TTC549 (cell line): ENCODE measurements around the gene SORL1.
"Not testable (repeated sequence)": the region's sequence is repeated elsewhere in the genome, so short reads cannot be mapped to it uniquely, and the experiment has no call there.

Experiments
- FAIRE-seq: peaks from 2 replicates; lab custom pipeline; 2012; peaks lifted over from hg19 to GRCh38; lab: Jason Lieb, UNC

SORL1 gene

DNA sequence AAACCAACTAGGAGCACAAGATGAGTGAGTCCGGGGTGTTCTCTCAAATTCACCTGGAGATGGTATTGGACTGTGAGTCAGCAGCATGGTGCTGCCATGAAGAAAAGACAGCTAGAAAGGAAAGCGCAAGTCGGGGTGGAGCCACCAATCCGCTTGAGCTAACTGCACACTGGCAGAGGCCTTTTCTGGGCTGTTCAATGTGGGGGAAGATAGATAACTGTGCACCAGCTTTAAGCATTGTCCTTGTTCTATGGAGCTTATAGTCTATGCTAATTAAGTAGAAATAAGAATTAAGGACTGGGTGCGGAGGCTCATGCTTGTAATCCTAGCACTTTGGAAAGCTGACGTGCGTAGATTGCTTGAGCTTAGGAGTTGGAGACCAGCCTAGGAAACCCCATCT is 22.6 kb downstream of the SORL1 start:
- FAIRE-seq = no peak

DNA sequence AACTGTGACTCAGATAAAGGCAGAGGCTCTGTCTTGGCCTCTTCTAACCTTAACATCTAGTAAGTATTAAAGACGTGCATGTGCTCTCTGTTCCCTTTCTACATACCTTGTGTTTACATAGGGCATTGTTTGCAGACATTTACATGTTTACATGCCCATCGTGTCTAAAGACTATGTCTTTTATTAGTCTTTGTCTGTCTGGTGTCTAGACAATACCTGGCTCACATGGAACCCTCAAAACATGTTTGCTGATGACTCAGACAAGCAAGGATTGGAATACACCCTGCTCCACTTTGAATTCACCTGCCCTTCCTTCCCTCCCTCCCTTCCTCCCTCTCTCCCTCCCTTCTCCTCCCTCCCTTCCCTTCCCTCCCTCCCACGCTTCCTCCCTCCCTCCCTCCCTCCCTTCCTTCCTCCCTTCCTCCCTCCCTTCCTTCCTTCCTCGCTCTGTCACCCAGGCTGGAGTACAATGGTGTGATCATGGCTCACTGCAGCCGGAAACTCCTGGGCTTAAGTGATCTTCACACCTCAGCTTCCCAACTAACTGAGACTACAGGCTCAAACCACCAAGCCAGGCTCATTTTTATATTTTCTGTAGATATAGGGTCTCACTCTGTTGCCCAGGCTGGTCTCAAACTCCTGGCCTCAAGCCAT is 24.4 kb downstream of the SORL1 start:
- no peak for FAIRE-seq

DNA sequence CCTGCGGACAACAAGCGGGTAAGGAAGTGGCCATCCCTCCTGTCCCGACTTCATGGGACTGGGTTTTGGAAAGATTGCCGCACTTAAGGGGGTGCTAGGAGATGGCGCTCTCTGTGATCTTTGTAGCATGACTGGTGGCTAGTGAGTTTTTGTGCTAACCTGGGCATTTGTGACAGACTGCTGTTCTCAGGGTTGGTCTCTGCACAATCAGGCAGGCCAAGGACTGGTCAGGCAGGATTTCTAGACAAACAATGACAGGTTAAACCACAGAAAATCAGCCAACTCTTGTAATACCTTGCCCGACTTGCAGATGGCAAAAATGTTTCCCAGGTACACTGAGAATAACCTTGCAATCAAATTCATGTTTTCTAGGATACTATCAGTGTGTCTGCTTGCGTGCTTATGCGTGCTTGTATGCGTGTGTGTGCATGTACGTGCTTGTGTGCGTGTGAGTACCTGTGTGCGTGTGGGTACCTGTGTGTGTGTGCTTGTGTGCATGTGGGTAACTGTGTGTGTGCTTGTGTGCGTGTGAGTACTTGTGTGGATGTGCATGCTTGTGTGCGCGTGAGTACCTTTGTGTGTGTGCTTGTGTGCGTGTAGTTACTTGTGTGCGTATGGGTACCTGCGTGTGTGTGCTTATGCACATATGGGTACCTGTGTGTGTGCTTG is 26.2 kb downstream of the SORL1 start:
- FAIRE-seq = no peak

DNA sequence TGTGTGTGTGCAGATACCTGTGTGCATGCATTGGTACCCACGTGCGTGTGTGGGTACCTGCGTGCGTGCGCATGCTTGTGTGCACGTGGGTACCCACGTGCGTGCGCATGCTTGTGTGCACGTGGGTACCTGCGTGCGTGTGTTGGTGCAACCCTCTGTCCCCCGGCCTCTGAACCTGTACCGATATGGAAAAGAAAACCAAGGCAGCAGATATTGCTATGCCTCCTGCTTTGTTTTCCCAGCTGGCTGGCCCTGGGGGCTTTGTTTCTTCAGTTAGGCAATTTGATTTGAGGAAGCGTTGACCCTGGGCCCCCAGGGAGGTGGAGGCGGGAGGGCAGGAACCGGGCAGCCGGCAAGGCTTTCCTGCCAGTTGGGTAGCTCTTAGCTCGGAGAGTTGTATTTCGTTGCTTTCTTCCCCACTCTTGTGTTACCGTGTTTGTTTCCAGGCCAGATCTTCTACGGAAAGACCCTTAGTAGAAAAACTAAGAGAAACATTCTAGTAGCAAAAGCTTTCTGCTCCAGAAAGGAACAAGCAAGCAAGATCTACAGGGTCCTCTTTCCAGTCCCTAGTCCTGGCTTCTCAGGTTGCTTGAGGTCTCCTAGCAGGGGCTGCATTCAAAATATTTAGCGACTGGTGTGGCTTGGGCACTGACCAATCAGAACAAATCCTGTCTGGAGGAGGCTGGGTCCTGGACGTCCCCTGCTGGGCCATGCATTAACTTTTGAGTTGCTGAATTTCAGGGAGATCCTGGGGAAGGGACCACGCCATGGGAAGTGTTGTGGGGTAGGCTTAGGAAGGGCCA is 27.0 kb downstream of the SORL1 start:
- FAIRE-seq = no peak

DNA sequence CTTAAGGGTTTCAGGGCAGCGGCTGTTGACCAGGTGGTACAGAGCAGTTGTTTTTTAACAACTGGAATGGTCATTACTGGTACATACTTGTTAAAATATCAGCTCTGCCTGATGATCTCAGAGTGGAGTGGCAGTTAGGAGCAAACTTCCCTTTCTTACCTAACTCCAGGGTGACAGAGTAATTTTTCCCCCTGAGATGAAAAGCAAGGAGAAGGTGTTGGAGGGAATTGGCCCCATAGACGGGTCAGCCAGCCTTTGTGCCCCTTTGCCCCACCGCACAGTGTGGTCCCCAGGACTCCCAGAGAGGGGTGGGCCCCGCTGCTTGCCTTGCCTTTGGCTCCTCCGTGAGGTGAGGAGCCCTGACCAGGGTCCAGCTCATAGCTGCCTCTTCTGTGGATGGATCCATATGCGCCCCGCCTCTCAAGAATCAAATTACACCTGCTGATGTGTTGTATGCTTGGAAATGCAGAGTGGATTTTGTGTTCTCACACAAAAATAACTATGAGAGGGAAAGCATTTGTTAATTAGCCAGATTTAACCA is 27.7 kb downstream of the SORL1 start:
- FAIRE-seq = no peak

DNA sequence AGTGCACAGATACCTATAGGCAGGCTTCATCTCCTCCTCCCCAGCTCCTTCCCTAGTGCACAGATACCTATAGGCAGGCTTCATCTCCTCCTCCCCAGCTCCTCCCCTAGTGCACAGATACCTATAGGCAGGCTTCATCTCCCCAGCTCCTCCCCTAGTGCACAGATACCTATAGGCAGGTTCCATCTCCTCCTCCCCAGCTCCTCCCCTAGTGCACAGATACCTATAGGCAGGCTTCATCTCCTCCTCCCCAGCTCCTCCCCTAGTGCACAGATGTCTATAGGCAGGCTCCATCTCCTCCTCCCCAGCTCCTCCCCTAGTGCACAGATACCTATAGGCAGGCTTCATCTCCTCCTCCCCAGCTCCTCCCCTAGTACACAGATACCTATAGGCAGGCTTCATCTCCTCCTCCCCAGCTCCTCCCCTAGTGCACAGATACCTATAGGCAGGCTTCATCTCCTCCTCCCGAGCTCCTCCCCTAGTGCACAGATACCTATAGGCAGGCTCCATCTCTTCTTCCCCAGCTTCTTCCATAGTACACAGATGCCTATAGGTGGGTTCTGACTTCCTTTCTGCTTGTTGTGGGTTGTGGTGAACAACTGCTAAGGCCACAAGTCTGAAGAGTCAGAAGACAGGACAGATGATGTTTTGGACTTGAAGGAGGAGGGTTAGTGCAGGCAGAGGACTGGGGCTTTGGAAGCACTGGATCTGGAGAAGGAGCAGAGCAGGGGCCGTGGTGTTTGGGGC is 29.5 kb downstream of the SORL1 start:
- FAIRE-seq = not testable (repeated sequence)

DNA sequence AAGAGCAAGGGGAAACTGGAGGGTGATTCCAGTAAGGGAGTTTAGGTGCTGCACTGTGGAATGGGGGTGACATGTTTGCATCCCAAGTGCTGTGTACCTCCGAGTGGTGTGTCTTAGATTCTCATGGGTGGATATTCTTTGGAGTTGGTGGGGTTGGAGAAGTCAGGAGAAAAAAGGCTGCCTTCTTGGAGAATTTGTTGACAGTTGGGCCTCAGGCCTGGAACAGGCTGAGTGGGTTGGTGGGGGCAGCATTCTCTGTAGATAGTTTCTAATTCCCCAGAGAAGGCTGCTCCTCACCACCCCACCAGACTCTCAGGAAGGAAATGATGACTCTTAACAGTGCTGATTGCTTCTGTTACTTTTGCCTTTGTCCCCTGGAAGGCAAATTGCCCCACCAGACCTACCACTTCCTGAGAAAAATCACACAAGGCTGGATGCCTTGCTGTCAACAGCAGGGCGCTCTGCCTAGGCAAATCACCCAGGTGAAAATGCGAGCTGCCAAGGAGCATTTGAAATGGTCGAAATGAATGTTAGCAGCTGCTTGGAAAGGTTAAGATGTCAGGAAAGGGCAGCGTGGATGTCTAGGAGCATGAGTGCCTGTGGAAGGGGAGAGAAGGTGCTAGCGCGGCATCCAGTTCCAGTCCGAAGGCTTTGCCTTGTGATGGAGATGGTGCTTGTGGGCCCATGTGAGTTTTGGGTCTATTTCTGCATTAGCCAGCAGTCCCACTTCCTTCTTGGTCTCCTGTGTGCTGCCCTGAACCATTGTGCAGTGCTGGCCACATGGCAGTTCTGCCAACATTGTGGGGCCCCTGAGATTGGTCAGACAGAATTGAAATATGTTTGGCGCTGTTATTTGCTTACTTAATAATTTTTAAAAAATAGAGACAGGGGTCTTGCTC is 30.4 kb downstream of the SORL1 start:
- FAIRE-seq = no peak

DNA sequence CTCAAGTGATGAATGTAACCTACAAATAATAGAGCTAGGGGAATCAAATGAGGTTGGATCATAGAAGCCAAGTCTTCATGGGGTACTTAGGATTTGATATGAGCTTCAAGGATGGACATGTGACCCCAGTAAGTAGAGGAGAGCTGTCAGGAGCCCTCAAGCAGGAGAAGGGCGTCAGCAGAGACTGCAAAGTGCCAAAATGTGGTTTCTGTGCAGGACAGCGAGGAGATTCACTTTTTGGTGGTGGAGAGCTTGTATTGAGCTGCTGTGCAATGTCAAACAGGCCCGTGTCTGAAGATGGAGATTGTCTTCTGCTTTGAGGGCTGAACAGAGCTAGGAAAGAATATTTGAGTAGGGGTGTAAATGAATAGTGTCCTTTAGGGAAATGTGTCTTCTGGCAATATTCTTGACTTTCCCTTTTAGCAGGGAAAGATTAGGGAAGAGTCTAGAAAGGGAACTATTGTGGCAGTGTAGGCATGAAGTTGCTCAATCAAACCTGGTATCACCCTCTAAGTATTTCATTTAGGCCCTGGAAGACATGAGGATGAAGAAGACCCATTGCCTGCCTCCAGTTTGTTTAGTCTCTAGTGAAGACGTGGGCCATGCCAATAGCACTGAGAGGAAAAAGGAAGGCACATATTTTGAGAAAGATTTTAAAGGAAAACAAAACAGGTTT is 31.8 kb downstream of the SORL1 start:
- FAIRE-seq = no peak

DNA sequence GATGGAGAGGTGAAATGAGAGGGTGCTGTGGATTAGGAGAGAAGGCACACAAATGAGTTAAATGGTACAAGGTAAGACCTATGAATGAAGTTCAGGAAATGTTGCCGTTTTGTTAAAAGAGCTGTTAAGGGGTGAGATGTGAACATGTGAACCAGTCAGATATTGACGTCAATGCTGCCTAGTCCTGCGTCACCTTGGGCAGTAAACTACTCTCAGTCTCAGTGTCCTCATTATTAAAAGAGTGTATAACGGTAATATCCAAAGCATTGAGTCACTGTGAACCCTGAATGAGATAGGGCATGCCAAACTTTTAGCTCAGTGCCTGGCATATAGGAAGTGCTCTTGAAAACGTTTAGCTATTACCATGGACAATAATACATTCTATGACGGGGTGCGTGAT is 33.1 kb downstream of the SORL1 start:
- FAIRE-seq = no peak

DNA sequence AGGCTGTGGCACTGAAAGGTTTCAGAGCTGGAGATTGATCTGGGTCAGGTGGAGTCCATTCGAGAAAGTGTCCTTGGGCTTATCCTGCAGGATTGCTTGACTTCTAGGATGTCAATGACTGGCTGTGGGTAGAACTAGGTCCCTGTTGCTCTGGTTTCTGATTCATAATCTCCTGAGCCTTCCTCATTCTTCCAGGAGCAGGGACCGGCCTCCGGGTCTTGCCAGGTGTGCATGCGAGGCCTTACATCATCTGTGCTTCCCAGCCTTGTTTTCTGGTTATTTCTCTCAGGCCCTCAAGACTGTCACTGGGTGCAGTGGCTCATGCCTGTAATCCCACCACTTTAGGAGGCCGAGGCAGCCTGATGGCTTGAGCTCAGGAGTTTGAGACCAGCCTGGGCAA is 33.9 kb downstream of the SORL1 start:
- no peak for FAIRE-seq

DNA sequence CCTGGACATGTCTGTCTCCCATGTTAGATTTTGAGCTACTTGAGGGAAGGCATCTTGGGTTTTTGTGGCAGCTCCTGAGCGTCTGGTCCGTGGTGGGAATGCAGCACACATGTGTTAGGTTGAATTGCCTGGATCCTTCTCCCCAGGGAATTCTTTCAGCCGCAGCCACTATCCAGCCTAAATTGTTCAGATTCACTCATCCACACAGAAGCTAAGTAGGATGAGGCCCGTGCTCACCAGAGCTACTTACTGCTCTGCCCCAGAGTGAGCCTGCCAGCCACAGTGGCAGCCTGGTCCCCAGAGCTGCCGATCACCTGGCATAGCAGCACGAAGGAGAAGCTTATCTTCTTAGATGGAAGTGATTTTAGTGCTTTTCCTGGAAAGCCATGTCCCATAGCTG is 35.1 kb downstream of the SORL1 start:
- FAIRE-seq = no peak

DNA sequence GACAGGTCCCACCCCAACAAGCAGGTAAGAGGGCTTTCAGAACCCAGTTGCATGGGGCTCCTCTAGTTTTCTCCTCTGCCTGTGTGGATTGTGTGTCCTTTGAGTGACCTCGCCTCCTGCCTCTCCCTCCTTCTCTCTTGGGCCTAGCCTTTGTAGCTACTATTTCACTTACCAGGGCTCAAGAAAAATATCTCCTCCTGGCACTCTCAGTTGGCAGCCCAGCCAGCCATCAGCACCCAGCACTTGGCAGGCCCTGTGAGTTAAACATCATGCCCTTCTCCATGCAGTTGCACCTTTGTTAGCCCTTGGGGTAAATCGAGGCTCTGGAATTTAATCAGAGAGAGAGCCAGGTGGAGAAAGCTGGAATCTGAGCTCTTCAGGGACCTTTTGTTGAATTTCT is 36.1 kb downstream of the SORL1 start:
- FAIRE-seq = no peak

DNA sequence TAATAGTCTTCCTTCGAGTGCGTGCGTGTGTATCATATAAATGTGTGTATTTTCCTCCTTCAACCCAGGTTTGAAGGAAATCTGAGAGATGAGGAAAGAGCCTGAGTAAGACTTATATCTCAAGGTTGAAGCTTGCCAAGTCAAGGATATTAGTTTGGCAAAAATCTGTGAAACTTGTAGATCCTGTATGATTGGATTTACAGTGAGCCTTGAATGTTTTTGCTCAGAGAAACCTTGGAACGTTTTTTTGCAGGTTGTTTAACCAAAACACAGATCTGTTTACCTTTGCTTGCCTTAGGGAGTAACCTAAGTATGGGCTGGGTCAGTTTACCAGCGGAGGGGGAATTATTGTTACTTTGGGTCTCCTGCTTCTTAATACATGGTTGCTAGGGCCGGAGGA is 36.5 kb downstream of the SORL1 start:
- FAIRE-seq = no peak

DNA sequence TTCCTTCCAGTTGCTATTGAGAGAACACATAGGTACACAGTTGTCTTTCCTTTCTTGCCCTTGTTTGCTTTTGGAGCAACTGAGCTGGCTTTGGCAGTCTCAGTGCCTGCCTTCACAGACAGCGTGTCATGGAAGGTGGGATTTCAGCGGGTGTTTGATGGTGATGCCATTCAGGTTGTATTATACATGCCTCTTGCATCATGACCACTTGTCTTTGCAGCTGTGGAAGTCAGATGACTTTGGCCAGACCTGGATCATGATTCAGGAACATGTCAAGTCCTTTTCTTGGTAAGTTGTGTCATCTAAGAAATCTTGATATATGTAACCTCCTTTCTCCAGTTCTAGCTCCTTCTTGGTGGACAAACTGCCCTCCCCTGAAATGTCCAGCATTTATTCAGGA is 37.7 kb downstream of the SORL1 start:
- no peak for FAIRE-seq

DNA sequence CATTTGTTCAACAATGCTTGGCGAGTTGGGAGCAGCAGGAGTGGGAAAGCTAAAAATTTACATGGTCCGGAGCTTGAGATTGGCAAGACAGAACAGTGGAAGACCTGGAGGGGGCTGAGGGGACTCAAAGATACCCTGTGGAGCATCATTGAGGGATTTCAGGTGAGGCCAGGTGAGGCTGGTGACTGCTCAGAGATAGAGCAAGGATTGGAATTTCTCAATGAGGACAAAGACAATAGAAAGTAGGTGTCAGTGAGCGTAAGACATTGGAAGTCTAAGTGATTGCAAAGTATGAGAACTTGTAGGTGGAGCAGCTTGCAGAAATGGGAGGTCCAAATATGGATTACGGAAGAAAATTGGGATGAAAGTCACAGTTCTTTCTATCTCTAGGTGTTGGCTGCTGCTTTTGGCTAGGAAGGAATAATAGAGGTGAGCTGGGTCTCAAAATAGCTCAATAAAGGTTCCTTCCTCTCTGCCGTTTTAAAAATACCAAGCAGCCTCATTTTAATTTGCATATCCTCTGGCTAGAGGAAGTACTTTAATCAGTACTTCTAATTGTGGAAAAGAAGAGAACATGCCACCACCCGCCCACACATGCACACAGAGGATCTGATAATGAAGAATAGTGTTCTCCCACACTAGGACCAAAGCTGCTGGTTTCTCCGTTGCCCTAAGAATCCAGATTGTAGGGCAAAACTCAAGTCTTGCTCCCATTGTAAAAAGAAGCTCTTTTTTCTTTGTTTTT is 42.4 kb downstream of the SORL1 start:
- no peak for FAIRE-seq

DNA sequence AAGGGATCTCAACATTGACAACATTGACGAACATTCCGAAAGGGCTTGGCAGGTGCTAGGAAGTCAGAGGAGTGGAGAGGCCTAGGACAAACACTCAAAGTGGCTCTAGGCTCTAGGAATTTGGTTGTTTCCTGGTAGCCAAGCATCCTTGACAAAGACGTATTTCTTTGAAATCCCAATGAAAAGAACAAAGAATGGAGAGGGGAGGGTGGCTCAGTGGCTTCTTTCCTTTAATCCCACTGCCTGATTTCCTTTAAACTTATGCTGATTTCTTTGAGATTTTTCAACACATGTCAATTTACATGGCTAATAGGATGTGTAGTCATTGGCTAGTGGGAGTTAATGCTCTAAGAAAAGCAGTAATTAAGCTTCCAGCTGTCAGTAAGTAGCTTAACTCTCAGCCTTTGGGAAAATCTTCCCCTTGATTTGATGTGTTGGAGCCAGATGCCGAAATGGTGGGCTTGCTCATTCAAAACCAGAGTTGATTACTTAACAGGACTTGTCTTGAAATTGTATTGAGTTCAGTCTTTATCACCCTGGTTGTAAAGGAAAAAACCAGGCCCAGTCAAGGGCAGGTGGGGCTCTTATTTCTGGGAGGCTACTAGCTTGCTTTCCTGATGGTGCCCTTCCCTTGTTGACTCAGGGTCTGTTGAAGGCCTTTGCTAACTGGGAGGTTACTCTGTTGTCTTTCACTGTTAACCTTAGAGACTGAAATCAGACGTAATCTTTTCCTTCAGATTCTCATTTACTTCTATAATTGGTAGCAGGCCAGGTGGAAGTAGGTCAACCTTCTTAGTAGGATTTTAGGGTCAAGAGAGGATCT is 45.3 kb downstream of the SORL1 start:
- FAIRE-seq = no peak

DNA sequence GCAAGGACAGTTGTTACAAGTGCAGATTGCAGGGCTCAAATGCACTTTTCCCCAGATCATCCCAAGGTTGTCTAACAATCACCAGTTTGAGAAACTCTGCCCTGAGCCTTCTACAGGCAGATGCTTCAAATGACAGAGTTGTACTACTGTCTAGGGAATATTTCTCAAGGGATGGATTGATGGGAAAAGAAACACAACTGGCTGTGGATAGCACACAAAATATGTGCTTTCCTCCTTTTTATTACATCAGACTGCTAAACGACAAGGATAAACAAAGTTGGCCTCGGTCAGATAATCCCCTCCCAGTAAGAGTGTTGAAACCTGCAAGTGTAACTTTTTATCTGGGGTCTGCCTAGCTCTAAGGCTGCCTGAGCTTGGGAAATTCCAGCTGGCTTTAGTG is 47.3 kb downstream of the SORL1 start:
- no peak for FAIRE-seq

DNA sequence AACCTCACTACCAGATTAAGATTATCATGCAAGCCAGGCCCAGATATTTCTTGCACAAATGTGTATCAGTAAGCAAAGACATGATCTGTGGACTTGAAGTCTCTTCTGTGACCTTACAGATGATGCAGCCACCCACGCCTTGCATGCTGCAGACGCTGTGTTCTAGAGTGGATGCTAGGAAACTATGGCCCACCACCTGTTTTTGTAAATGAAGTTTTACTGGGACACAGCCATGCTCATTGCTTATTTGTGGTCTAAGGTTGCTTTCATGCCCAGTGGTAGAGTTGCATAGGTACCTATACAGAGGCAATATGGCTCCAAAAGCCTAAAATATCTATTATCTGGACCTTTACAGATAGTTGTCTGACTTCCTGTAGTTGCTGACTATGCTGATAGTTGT is 48.2 kb downstream of the SORL1 start:
- no peak for FAIRE-seq

DNA sequence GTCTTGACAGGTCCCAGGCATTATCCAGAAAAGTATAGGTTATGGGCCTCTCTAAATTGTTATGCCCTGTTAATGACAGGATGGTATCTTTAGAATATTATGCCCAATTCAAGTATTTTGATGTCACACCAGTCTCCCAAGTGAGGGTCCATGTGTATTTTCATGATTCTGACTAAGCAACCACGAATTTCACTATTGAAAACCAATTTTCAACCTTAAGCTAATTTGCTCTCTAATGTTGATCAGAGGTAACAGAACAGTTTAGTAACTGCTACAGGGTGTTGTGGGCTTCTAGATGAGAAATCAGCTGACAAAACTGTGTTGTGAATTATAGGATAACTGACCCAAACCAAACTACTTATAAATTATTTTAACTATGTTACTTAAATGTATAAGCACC is 48.6 kb downstream of the SORL1 start:
- no peak for FAIRE-seq
